GM18526 (cell line): ENCODE results near the gene PXDC1.

ENCODE experiments used
- POLR2A ChIP-seq: IDR thresholded peaks from 3 replicates; pipeline ENCODE4 v1.6.1; 2011; ENCODE audit not compliant: insufficient read length; ENCODE audit errors: extremely low read depth

The PXDC1 gene

DNA sequence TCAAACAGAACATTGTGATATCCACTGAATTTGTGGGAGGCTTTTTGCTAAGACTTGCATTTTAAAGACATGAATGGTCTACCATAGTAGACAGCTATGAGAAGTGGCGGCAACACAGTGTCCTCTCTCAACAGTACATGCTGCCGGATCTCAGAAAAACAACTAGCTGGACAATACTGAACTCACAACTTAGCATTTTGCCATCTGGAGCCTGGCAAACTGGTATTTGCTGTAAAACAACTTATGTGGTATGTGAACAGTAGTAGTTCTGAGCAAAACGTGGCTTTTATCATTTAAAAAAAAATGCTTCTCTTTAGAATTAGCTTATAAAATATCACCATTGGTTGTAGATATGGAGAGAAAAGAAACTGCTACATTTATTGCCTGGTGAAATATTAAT, 3.3 kb upstream of the PXDC1 start:
- no peak for TF ChIP-seq POLR2A

DNA sequence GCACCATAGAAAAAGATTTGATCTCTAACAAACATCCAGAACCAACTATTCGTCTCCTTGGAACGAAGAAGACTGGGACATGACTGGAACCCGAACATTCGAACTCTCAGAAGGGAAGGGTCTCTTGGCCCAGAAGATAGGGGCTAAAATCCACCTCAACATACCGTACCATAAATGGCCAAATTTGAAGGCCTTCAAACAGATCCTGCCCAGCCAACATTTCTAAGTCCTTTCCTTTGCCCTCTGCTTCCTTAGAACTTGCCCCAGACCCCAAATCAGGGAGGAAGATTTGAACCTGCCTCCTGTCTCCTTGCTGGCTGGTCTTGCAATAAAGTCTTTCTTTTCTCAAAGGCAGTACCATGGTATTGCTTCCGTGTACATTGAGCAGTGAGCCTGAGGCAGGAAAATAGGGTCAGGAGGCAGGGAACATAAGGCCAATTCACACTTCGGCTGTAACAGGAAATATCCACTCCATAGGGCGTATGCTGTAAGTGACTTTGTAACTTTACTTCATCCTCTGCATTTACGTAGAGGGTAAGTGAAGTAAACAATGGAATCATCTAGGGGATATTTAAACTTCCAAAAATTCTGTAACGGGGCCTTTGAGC, 1.8 kb upstream of the PXDC1 start:
- no peak for TF ChIP-seq POLR2A

DNA sequence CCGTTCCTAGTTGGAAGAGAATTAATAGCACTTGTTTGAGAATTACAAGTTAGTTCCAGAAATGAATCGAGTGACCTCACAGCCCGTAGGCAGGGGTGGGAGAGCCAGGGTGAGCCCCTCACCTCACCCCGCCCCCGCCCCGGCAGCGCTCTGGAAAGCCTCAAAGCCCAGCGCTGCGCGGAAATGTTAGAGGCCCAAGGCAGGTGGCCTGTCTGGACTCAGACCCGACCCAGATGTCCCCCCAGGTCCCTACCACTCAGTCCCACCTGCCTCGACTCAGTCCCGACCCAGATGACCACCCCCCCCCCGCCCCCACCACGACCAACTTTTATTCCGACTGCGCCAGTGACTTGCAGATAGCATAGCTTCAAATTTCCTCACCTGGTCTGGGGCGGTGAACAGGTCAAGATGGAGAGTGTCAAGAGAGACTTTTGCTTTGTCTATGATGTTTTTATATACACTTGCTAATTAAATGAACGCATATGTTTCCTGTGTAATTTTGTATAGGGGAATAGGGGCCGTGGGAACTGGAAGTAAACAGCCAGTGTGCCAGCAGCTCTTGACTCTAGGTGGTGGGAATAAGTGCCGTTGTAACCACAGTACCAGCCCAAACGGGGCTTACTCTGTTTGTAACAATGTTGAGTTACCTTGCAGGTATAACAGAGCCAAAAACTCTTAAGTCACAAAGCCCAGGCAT, 1.2 kb upstream of the PXDC1 start:
- TF ChIP-seq POLR2A, result no peak

DNA sequence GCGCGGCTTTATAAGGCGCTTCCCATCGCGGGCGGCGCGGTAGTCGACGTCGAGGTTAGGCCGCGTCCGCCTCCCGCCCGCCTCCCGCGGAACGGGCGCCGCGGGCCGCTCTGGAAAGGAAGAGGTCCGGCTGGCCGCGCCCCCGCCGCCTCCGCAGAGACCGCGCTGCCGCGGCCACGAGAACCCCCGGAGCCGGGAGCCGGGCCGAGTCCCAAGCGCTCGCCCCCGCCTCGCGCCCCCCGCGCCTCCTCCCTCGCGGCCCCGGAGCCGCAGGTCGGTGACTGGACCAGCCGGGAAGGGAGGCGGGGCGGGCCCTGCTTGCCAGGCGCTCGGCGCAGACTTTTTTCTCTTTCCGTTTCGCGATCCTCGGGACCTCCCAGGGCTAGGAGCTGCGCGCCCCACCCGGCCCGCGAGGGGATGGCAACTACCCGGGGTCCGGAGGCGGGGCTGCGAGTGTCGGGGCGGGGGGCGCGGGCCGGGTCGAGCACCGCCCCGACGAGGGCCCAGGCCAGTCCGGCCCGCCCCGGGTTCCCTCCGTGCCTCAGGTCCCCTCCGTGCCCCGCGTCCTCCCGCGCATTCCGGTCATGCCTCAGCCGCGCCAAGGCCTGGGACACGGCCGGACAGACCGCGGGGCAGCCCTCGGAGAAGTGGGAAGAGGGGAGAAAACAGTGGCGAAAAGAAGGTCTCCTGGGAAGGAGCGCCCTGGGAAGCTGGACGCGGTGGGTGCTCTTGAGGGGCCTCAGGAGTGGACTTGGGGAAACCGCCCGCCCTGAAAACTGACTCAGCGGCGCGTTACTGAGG, 417 bp upstream of the PXDC1 start:
- no peak for TF ChIP-seq POLR2A

DNA sequence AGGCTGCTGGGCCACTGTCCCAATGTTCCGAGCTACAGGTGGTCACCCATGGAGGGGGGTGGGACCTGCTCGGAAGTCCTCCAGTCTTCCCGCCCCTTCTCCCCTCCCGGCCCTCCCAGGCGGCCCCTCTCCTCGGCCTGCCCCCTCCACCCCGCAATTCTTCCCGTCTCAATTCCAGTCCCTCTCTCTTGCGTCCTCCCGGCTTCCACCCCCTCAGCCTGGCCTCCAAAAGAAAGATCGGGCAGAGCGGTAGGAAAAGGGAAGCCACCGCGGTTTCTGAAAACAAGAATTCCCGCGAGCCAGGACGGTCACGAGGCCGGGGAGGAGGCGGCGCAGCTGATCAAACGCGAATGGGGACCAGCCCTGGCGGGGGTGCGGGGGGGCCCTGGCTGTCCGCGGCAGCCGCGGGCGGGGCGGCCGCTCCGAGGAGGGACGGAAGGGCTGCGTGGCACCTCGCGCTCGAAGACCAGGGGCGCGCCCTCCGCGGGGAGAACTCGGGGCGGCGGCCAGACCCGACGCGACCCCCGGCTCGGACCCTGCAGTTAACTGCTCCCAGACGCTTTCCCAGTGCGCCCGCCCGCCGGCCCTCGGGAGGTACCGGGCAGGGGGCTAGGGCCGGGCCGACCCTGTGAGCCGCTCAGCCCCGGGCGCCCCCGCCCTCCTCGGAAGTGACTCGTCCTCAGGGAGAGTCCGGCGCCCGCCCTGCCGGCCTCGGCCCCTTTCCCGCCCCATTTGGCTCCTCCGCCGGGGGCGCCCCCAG, 1.0 kb downstream of the PXDC1 start:
- no peak for TF ChIP-seq POLR2A

DNA sequence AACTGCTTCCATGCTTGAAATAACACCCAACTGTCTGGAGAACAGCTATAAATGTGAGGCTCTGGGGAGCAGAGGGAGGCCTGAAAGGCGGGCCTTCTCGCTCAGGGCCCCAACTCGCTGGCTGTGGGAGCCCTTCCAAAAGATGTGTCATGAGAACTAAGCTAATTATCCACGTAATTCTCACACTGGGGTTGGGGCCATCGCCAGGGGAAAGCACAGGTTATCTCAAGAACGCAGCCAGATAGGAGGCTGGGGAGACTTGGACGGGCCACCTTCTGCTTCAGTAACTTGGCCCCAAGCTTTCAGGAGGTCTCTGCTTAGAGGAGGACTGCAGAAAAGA, 1.6 kb downstream of the PXDC1 start:
- TF ChIP-seq POLR2A, result no peak

DNA sequence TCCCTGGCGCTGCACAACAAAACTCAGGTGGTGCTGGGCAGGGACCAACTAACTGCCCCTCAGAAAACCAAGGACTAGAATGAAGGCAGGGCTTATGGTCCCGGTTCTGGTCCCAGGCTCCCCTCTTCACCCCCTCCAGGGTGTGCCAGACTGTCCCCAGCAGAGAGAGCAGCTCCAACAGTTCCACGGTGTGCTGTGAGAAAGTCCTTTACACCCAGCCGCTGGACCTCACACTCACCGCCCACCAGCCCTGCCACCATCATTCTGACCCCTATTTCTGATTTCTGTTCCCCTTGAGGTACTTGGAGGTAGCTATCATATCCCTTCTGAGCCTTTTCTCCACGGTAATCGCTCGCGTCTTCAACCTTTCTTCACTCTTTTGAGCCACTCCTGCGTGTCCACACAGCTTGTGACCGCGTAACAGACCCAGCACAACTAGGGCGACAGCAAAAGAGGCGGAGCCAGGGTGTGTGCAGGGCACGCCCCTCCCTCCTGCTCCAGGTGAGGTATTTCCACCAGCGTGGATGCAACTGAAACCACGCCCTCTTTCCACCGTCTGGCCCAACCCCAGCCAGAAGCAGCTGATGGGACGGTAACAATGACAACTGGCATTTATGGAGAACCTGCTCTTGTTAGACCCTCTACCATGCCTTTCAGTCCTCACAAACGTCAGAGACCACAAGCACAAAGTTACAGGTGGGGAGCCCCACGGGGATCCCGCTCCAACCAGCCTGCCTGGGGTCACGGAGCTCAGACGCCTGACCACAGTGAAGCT, 2.3 kb downstream of the PXDC1 start:
- no peak for TF ChIP-seq POLR2A

DNA sequence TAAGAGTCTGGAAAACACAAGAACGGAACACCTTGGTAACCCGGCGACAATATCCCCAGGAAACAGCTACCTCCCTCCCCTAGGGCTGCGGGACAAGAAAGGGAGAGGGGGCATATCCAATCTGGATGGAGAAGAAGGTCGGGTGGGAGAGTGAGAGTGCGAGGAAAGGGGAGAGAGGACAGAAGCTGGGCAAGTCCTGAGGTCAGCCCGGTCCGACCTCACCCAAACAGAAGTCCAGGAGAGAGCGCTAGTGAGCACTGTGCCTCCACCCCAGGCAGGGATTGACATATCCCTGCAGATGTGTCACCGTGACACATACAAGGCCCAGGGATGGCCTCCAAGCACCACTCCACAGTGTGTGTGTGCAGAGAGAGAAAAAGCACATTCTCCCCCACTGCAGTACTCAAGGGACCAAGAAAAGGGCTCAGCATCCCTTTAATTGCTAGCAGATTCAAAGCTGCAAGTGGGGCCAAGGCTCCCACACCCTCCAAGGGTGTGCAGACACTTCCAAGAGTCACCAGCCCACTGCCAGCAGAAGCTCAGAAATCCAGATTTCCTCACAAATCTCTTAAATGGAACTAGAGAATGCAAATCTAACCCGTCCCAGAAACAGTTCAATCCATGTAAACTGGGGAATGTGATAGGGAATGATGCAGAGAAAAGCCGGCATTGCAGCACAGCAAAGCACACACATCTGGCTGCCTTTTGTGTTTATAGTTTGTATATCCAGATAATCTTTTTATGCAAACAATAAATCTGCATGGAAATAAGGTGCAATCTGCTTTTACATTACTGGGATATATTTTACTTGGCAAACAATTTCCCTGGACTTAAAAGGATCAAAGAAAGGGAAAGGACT, 3.1 kb downstream of the PXDC1 start:
- no peak for TF ChIP-seq POLR2A

DNA sequence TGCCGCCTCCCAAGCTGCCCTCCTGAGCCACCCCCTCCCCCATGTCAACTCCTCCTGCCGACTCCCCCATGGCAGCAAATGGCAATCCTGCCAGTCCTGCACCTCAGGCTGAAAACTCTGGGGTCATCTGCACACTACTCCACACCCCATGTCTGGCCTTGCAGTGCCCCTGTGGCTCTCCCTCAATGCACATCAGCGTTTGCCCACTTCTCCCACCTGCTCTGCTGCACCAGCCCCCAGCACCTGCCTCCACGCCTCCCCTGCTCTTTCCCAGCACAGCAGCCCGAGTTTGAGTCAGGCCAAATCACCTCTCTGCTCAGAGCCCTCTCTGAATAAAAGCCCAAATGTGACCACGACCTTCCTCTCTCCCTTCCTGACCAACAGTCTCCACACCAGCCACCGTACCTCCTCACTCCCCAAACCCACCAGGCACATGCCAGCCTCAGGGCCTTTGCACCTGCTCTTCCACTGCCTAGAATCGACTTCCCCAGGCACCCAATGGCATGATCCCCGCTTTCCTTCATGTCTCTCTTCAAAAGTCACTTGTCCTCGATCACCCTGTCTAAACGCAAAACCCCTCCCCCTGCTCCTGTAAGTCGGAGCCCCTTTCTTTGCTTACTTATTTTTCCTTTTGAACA, 4.3 kb downstream of the PXDC1 start:
- TF ChIP-seq POLR2A, result no peak

DNA sequence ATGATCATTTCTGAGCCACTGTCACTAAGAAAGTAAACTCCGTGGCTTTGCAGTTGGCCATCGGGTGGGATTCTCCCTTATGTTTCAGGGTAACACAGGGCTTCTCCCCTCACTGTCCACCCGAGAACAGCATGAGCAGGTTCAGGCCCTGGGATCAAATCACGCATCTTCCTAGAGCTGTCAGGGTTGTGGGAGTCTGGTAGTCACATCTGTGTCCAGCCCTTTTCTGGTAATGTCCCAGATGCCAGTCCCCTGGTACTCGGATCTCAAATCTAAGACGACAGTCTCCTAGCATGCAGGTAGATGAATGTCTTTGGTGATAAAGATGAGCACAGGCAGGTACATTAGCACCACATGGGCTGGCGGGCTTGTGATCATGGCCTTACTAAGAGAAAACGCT, 4.8 kb downstream of the PXDC1 start:
- no peak for TF ChIP-seq POLR2A

DNA sequence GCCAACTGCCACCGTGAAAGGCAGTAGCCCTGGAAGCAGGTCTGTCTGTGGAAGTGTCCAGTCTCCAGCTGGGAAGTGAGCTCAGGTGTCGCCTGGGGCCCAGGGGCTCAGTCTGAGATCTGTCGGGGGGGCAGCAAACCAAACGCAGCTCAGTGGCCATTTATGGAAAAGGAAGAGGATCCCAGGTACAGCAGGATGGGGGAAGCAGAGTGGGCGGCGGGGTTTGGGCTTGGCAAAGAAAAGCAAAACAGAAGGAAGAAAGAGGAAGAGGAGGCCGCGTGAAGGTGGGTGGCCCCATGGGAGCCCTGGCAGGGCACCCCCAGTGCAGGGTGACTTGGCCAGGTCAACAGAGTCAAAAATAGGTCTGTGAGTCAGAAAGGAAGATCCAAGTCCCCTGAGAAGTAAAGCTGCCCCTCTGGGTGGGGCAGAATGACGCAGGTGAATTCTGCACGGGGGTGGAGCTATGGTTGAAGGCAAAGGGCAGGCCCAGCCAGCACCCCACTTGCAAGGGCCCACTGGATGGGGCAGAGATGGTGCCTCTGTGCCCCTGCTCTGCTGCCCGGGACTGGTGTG, 5.3 kb downstream of the PXDC1 start:
- TF ChIP-seq POLR2A, result no peak

DNA sequence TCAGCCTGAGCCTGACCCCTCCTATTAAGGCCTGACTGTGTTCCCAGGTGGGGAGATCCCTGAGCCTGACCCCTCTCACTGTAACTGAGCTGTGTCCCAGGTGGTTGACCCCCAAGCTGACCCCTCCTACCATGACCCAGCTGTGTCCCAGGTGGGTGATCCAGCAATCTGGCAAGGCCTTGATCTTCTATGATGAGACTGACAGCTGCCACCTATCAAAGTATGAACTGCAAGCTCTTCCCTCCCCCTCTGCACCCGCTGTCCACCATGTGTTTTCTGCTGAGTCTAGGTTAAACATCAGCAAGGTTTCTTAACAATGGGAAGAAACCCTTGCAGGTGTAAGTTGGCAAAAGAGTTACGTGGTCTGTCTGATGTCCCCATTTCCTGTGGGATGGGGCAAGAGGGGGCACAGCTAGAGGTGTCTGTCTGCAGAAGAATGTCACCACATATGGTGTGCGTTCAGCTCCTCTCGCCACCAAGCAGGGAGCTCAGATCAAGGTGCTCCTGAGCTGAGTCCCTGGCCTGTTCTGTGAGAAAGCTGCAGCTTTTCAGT, 5.9 kb downstream of the PXDC1 start:
- TF ChIP-seq POLR2A, result no peak

DNA sequence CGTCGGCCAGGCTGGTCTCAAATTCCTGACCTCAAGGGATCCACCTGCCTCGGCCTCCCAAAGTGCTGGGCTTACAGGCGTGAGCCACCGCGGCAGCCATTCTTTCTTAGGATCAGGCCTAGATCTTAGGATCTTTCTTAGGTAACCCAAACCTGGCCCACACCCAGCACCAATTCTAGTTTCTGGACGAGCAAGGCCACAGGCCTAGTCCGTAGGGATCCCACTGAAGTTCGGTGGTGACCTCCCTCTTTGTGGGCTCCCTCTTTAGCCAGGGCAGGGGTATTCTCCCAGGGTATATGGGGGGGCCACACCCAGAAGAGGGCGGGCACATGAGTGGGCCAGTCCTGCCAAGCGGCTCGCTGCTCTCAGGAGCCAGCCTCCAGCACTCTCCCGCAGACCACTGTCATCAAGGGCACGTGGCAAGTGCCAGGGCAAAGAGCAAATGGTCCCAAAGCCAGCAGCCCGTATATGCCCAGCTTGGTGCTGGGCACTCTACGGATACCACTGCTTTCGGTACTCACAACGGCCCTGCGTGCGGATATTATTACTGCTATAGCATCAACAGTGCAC, 6.5 kb downstream of the PXDC1 start:
- no peak for TF ChIP-seq POLR2A
